K562 (cell line): ENCODE results near the gene CHST15. TPM values are rescaled to one million over a fixed set of nuclear protein-coding genes. Genes with fewer than 3 reads are reported as not detected.

Experiments
- ATAC-seq: fragments of 200-7000 bp; cut with Tn5 transposase; 3 replicates; pipeline ENCODE4 v1.9.1; 2020; ENCODE audit warnings: moderate library complexity
- BruUV-seq: library from RNA; stranded (reverse); fragments of 400-500 nt; replicated peaks from 2 replicates; lab custom pipeline; 2021; lab: Mats Ljungman, UMichigan
- CTCF ChIA-PET: fragments of 300-600 bp; formaldehyde crosslinking; extraction: SDS; loops from one replicate; lab custom pipeline; 2021; ENCODE audit warnings: low intra/inter-chr PET ratio; lab: Yijun Ruan, JAX
- POLR2A ChIA-PET: fragments of 300-600, 350-650 bp; sonication (Branson Sonifier 250); formaldehyde crosslinking; extraction: SDS; loops from one replicate; lab custom pipeline; 2021; ENCODE audit warnings: antibody characterized with exemption, inconsistent platforms; lab: Yijun Ruan, JAX
- DNase-seq, 4 experiments: peaks; one replicate each; pipeline versions ENCODE4 v3.0.0 to v3.0.0-alpha.2; 2011 to 2018; ENCODE audit warnings: low spot score in 3 of 4, mixed read lengths in 3 of 4; ENCODE audit errors: extremely low read depth in 1 of 4
- FAIRE-seq: peaks from 2 replicates; lab custom pipeline; 2011; peaks lifted over from hg19 to GRCh38; lab: Jason Lieb, UNC
- H2AFZ ChIP-seq: 2 replicates; pipeline ENCODE4 v1.6.0; 2011; ENCODE audit warnings: low read depth, low read length, control low read depth, inconsistent platforms
- H3K27ac ChIP-seq: fragments of 200-600 bp; 3 replicates; pipeline ENCODE4 v1.8.0; 2011; ENCODE audit warnings: low read depth, mild to moderate bottlenecking, control low read depth, inconsistent platforms, low read length, moderate library complexity, mixed read lengths; ENCODE audit errors: extremely low read depth
- H3K27me3 ChIP-seq, 2 experiments: fragments of 300-600 bp in 1 of 2; 2 replicates in 1 of 2; 3 replicates in 1 of 2; pipeline versions ENCODE4 v1.6.0 to v1.8.0; 2011; ENCODE audit warnings: inconsistent platforms in 2 of 2, low read length in 2 of 2, mild to moderate bottlenecking in 1 of 2, mixed read lengths in 1 of 2, moderate library complexity in 1 of 2; ENCODE audit not compliant: control insufficient read depth in 2 of 2, insufficient read depth in 2 of 2
- H3K36me3 ChIP-seq: fragments of 300-600 bp; 3 replicates; pipeline ENCODE4 v1.8.0; 2011; ENCODE audit warnings: mild to moderate bottlenecking, low read length, inconsistent platforms; ENCODE audit not compliant: control insufficient read depth, insufficient read depth
- H3K4me1 ChIP-seq, 2 experiments: fragments of 200-600 bp in 1 of 2; replicated peaks in 1 of 2; 2 replicates in 1 of 2; 3 replicates in 1 of 2; pipeline versions ENCODE4 v1.5.1 to v1.8.0; 2011; ENCODE audit warnings: inconsistent platforms in 2 of 2, low read length in 2 of 2, mild to moderate bottlenecking in 1 of 2, mixed read lengths in 1 of 2, moderate library complexity in 1 of 2; ENCODE audit not compliant: control insufficient read depth in 2 of 2, insufficient read depth in 2 of 2
- H3K4me2 ChIP-seq: 2 replicates; pipeline ENCODE4 v1.6.1; 2011; ENCODE audit warnings: low read length, control low read depth, inconsistent platforms, mixed read lengths; ENCODE audit not compliant: insufficient read depth
- H3K4me3 ChIP-seq: fragments of 200-600 bp; sonication (generic), shearing (Covaris generic); 2 replicates; pipeline ENCODE4 v1.5.1; 2016; ENCODE audit warnings: control low read depth, inconsistent platforms
- H3K79me2 ChIP-seq: fragments of 200-600 bp; 3 replicates; pipeline ENCODE4 v1.8.0; 2011; ENCODE audit warnings: low read length, inconsistent platforms; ENCODE audit not compliant: control insufficient read depth, insufficient read depth
- H3K9ac ChIP-seq, 2 experiments: 2 replicates each; pipeline versions ENCODE4 v1.6.0 to v1.6.1; 2011; ENCODE audit warnings: low read depth in 2 of 2, low read length in 2 of 2, control low read depth in 1 of 2, inconsistent platforms in 1 of 2, mild to moderate bottlenecking in 1 of 2, mixed read lengths in 1 of 2; ENCODE audit not compliant: insufficient read depth in 1 of 2
- H3K9me1 ChIP-seq: one replicate; pipeline ENCODE4 v1.6.0; 2011; ENCODE audit warnings: inconsistent platforms, mild to moderate bottlenecking, low read length, moderate library complexity; ENCODE audit not compliant: control insufficient read depth, insufficient read depth
- H3K9me3 ChIP-seq: replicated peaks from 2 replicates; pipeline ENCODE4 v1.5.1; 2011; ENCODE audit warnings: low read depth, low read length, inconsistent platforms; ENCODE audit not compliant: control insufficient read depth, insufficient read depth
- H4K20me1 ChIP-seq: replicated peaks from 2 replicates; pipeline ENCODE4 v1.6.1; 2011; ENCODE audit warnings: low read length, inconsistent platforms, mixed read lengths; ENCODE audit not compliant: control insufficient read depth, insufficient read depth
- CTCF ChIP-seq, 3 experiments: IDR thresholded peaks in 2 of 3; conservative IDR thresholded peaks in 1 of 3; 2 replicates each; pipeline ENCODE4 v1.5.1; 2011 to 2012; ENCODE audit warnings: low read length in 3 of 3, mild to moderate bottlenecking in 3 of 3, control low read depth in 2 of 3, improper control_type of control experiment in 1 of 3, inconsistent platforms in 1 of 3, low read depth in 1 of 3, mixed read lengths in 1 of 3, moderate library complexity in 1 of 3; ENCODE audit not compliant: insufficient read depth in 2 of 3
- ELF4 ChIP-seq: fragments of 450-650 bp; formaldehyde crosslinking; IDR thresholded peaks from 2 replicates; pipeline ENCODE4 v1.4.0; 2022; ENCODE audit warnings: missing genetic modification characterization
- MBD1 ChIP-seq: fragments of 250-450 bp; sonication (Bioruptor Pico); IDR thresholded peaks from 2 replicates; pipeline ENCODE4 v1.8.0; 2022; ENCODE audit warnings: inconsistent platforms
- MTA2 ChIP-seq: fragments of 450-650 bp; IDR thresholded peaks from 2 replicates; pipeline ENCODE4 v1.6.1; 2016; ENCODE audit warnings: low read depth
- WGBS: fragments of 100-300 bp; shearing (Covaris generic); methylation state at CpG from one replicate; pipeline ENCODE4 v1.1.6; 2016; ENCODE audit warnings: low coverage, mixed read lengths; ENCODE audit not compliant: insufficient coverage; ENCODE audit errors: missing lambda C conversion rate; 5-methylcytosine and 5-hydroxymethylcytosine counted together
- in situ Hi-C: fragments of 300-500 bp; cut with MboI; formaldehyde crosslinking; loops from 4 replicates; pipeline ENCODE4 v1.15.0; 2018; ENCODE audit warnings: inconsistent platforms, mixed read lengths
- intact Hi-C: fragments of 100-400 bp; cut with micrococcal nuclease; formaldehyde crosslinking; loops from 2 replicates; pipeline ENCODE4 v1.14.2; 2022
- polyA plus RNA-seq, 8 experiments: library from polyadenylated mRNA; depleted of rRNA in 4 of 8; stranded (reverse) in 5 of 8; unstranded in 3 of 8; fragments of >200 nt; fragmentation: Nextera tagmentation in 2 of 8; fragmentation: Illumina TruSeq in 1 of 8; extraction: Ambion mirVana in 2 of 8; extraction: Trizol in 1 of 8; gene quantifications; 2 replicates each; pipeline versions ENCODE4 v1.2.1 to v1.2.3, GENCODE V29; 2011 to 2014; ENCODE audit warnings: inconsistent platforms in 1 of 8, missing spikeins in 1 of 8
- total RNA-seq, 7 experiments: library from RNA; depleted of rRNA in 6 of 7; stranded (reverse); fragments of >200 nt in 6 of 7; fragmentation: Illumina TruSeq in 2 of 7; extraction: Trizol in 2 of 7; gene quantifications; 2 replicates each; pipeline versions ENCODE4 v1.2.1 to v1.2.3, GENCODE V29; 2011 to 2021; ENCODE audit warnings: low replicate concordance in 1 of 7

Gene CHST15
- total and polyA plus RNA-seq, 9 of the 15 experiments (the other 6 are each of a cell fraction or from before 2014, with no cell fraction given), result 0.04 to 0.16 (median 0.08) TPM

- Histone ChIP-seq H3K79me2 (no peaks in the 10 kb centered on the region), H3K27me3 (peaks cover 2 to 33% of the 10 kb centered on the region in 2 experiments; a peak in 3 of 5 replicates), H3K4me3 (no peak overlapping the region), H3K27ac (no peak overlapping the region), H2AFZ (no peak overlapping the region), H3K4me2 (no peak overlapping the region), H3K36me3 (no peaks in the 10 kb centered on the region), H4K20me1 (no peaks in the 10 kb centered on the region), H3K9me1 (no peaks in the 10 kb centered on the region), H3K4me1 (no peaks in the 10 kb centered on the region), H3K9ac (no peak overlapping the region), H3K9me3 (no peaks in the 10 kb centered on the region)
- POLR2A ChIA-PET, result no interaction called here
- in situ Hi-C loops (no loop called here), intact Hi-C loops (no loop called here)
- 16% methylated on average over 8 of the region's 10 CpGs for WGBS
- ATAC-seq, result 0 out of 3 replicates have a peak, but pooled peaks have one; percentile 54
- no peak for FAIRE-seq
- CTCF ChIA-PET, result no interaction called here
- no TSS peak for BruUV-seq
- no peak for DNase-seq
- TF ChIP-seq MTA2 (no peak), ELF4 (CRISPR knock-in tag) (peak; percentile 16; the same call in 1 of the 2 replicates), CTCF (IDR thresholded peaks at IDR 0.05 in 2 of 3, conservative IDR thresholded peaks at IDR 0.05 in 1 of 3; ENCODE audit: insufficient read depth in 2 of 3, low read depth in 1 of 3, low read length in 3 of 3) (peak in 2 of 3 experiments; percentile 14 to 23; a peak in 1 of 6 replicates), MBD1 (CRISPR knock-in tag) (no peak)
These were observed 32.1 kb upstream of the CHST15 start for GRCh38 chr10:124125305-124126116.
